ENCODE data around the gene WDCP.
A peak's percentile ranks its signal among the peaks of the same experiment; 100 is the strongest.
"Not testable (repeated sequence)": the region's sequence is repeated elsewhere in the genome, so short reads cannot be mapped to it uniquely, and the experiment has no call there.

WDCP gene

GRCh38 chr2:24055750-24056149 is 8.6 kb upstream of the WDCP start:
- no peak for DNase-seq

GRCh38 chr2:24054366-24055010 is 7.3 kb upstream of the WDCP start:
- no peak for DNase-seq

GRCh38 chr2:24052951-24053350 is 5.8 kb upstream of the WDCP start:
- DNase-seq: no peak

- DNase-seq: no peak
These were observed 4.6 kb upstream of the WDCP start for GRCh38 chr2:24051833-24052232.

- DNase-seq: peak; percentile 13
These were observed 3.1 kb upstream of the WDCP start for GRCh38 chr2:24050041-24050979.

- DNase-seq: peak; percentile 50
These were observed 2.4 kb upstream of the WDCP start, which contains the start of gene FKBP1B for GRCh38 chr2:24049485-24050021. Gene FKBP1B, plus strand, starts transcription at chr2:24049741. Its CDS starts 109 bp downstream, at chr2:24049850.

GRCh38 chr2:24048769-24049484 is 1.7 kb upstream of the WDCP start:
- DNase-seq: no peak

GRCh38 chr2:24047703-24048033 is 477 bp upstream of the WDCP start:
- no peak for DNase-seq

- DNase-seq: no peak
These were observed 627 bp downstream of the WDCP start for GRCh38 chr2:24046599-24046929.

GRCh38 chr2:24045511-24046508 is 1.4 kb downstream of the WDCP start:
- no peak for DNase-seq

- DNase-seq: not testable (repeated sequence)
These were observed 4.1 kb downstream of the WDCP start for GRCh38 chr2:24043133-24043532.

GRCh38 chr2:24040511-24040910 is 6.7 kb downstream of the WDCP start:
- DNase-seq: no peak

GRCh38 chr2:24038786-24039499 is 8.2 kb downstream of the WDCP start:
- DNase-seq: no peak

GRCh38 chr2:24026233-24026632 is 21.0 kb downstream of the WDCP start:
- no peak for DNase-seq

- no peak for DNase-seq
These were observed 22.1 kb downstream of the WDCP start for GRCh38 chr2:24024996-24025663.

- no peak for DNase-seq
These were observed 23.2 kb downstream of the WDCP start for GRCh38 chr2:24024018-24024417.

- DNase-seq: no peak
These were observed 24.1 kb downstream of the WDCP start for GRCh38 chr2:24022975-24023575.

- no peak for DNase-seq
These were observed 24.7 kb downstream of the WDCP start for GRCh38 chr2:24022324-24022974.

GRCh38 chr2:24021122-24021998 is 25.8 kb downstream of the WDCP start:
- no peak for DNase-seq
